ENCODE measurements around the gene DNAL1. TPM values are rescaled to one million over a fixed set of nuclear protein-coding genes. Genes with fewer than 3 reads are reported as not detected.

The DNAL1 gene, protein sequence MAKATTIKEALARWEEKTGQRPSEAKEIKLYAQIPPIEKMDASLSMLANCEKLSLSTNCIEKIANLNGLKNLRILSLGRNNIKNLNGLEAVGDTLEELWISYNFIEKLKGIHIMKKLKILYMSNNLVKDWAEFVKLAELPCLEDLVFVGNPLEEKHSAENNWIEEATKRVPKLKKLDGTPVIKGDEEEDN
- 8.1 and 10.3 TPM in 2 replicates for total RNA-seq

DNA sequence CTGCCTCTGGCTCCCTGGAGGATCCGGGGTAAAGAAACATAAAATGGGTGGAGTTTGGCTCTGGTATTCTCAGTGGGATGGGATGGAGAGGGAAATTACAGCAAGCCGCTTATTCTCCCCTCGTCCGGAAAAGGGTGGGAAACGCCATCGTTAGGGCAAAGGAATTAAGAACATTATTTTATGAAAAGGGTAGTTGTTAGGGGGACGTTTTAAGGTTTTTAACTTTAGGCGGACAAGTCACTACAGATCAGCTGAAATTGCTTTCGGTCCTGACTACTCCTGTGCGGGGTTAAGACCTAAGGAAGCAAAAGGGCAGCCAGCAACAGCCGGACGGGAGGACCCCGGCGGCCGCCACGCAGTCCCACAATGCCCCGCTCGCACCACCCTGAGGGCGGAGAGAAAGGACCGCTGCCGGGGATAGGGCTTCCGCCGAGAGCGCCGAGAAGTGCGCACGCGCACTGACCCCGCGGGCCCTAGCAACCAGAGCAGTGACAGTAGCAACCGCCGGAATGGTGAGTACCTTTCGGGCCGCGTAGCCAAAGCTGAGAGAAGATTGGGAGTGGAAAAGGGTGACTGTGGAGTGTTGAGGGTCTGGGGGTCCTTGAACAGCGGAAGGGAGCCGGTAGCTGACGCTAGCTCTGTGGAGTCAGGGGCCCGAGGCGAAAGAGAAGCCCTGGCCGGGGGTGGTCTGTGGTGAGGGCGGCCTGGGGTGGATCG, at the start of gene DNAL1:
Gene DNAL1 (plus strand): TSS at position 456 of the 717 bp plus-strand sequence. CDS start 54 bp downstream, at position 510.

DNA sequence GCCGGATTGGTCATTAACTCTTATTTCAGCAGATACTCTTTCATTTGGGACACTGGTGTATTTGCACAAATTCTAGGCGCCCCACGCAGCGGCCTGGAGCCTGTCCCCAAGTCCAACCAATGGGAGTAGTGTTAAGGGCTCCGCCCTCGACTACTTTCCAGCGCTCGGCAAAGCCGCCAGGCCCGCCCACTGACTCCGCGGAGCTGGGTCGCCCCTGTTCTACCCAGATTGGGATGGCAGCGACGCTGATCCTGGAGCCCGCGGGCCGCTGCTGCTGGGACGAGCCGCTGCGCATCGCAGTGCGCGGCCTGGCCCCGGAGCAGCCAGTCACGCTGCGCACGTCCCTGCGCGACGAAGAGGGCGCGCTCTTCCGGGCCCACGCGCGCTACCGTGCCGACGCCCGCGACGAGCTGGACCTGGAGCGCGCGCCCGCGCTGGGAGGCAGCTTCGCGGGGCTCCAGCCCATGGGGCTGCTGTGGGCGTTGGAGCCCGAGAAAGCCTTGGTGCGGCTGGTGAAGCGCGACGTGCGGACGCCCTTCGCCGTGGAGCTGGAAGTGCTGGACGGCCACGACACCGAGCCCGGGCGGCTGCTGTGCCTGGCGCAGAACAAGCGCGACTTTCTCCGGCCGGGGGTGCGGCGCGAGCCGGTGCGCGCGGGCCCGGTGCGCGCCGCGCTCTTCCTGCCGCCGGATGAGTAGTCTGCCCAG, 32.3 kb upstream of the DNAL1 start, which contains the start of gene ACOT6:
Gene ACOT6 (plus strand): TSS at position 179 of the 707 bp plus-strand sequence. CDS start 55 bp downstream, at position 234.

DNA sequence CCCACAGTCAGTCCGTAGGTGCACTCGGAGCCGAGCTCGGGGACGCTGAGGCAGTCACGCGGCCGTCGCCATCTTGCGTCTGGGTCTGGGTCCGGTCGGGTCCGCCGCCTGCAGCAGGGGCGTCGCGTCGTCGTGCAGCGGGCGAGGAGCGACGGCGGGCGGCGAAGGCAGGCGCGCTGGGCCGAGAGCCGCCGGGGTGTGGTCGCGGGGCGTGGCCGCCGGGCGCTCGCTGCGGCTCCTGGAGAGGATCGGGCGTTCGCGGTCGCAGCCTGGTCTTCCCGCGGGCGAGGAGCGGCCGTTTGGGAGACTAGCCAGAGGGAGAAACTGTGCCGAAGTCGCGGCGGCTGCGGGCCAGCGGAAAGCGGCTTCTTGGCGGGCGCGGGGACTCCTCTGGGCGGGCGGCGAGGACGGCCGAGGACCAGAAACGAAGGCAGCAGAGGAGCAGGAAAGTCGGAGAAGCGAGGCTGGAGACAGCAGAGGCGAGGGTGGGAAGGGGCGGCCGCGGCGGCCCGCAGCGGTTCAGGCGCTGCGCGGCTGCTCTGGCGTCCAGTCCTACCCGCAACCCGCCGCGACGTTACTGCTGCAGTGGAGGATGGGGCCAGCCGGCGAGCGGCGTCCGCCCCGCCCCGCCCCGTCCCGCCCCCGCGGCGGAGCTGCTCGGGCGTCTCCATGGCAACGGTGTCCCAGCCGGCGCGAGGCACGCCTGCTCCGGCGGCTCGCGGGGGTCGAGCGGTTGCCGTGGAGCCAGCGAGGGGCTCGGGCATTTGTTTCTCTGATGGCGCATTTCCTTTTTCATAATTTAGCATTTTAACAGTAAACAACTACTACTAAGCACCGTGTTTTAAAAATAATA, 69.2 kb downstream of the DNAL1 start, which contains the start of gene PNMA1:
Gene PNMA1 (minus strand): TSS at position 582 of the 853 bp plus-strand sequence. CDS start 745 bp downstream, outside the sequence.

Other genes with a start within 250 kb of the DNAL1 start
- 37.0 and 38.1 TPM in 2 replicates for gene NUMB, start 186.4 kb upstream of the DNAL1 start, total RNA-seq
- gene RIOX1, start 154.1 kb upstream of the DNAL1 start, total RNA-seq, result 11.5 and 16.9 TPM in 2 replicates
- gene ACOT1, start 107.8 kb upstream of the DNAL1 start, total RNA-seq, result 4.8 and 7.3 TPM in 2 replicates
- gene HEATR4, start 86.0 kb upstream of the DNAL1 start, total RNA-seq, result under 0.01 TPM in 1 of 2 replicates, not detected in the other
- 25.9 and 29.3 TPM in 2 replicates for gene ACOT2, start 75.8 kb upstream of the DNAL1 start, total RNA-seq
- gene ACOT4, start 53.1 kb upstream of the DNAL1 start, total RNA-seq, result 0.53 and 0.62 TPM in 2 replicates
- gene ACOT6, start 32.5 kb upstream of the DNAL1 start, total RNA-seq, result not detected in 2 replicates
- gene PNMA1, start 69.4 kb downstream of the DNAL1 start, total RNA-seq, result 14.9 and 20.1 TPM in 2 replicates
- gene PTGR2, start 206.8 kb downstream of the DNAL1 start, total RNA-seq, result 5.8 and 6.6 TPM in 2 replicates
- 71.4 and 71.6 TPM in 2 replicates for gene ZNF410, start 241.9 kb downstream of the DNAL1 start, total RNA-seq

Data from aortic smooth muscle cell (primary cell).